Measurements from ENCODE around the gene BAIAP2L2.

- TF ChIP-seq REST (IDR thresholded peaks at IDR 0.05; ENCODE audit: low read depth) (no peak), TCF12 (IDR thresholded peaks at IDR 0.05; ENCODE audit: low read depth) (no peak), CREB1 (IDR thresholded peaks at IDR 0.05; ENCODE audit: low read depth) (no peak), YY1 (IDR thresholded peaks at IDR 0.05; ENCODE audit: low read depth) (no peak), MAX (IDR thresholded peaks at IDR 0.05) (no peak), TEAD4 (IDR thresholded peaks at IDR 0.05) (no peak), USF1 (IDR thresholded peaks at IDR 0.05) (no peak), TAF1 (IDR thresholded peaks at IDR 0.05; ENCODE audit: low read depth) (no peak)
Observed at GRCh38 chr22:38111925-38112355, 1.5 kb upstream of the BAIAP2L2 start.

All from Ishikawa (cell line).